GM12801 (cell line): ENCODE data around the gene RPS21.

Source experiments
- TF ChIP-seq, protein P1 (sequence below): IDR thresholded peaks from one replicate; pipeline ENCODE4 v1.5.1; 2011; ENCODE audit warnings: control low read depth; ENCODE audit not compliant: insufficient read length; ENCODE audit errors: extremely low read depth

The RPS21 gene

DNA sequence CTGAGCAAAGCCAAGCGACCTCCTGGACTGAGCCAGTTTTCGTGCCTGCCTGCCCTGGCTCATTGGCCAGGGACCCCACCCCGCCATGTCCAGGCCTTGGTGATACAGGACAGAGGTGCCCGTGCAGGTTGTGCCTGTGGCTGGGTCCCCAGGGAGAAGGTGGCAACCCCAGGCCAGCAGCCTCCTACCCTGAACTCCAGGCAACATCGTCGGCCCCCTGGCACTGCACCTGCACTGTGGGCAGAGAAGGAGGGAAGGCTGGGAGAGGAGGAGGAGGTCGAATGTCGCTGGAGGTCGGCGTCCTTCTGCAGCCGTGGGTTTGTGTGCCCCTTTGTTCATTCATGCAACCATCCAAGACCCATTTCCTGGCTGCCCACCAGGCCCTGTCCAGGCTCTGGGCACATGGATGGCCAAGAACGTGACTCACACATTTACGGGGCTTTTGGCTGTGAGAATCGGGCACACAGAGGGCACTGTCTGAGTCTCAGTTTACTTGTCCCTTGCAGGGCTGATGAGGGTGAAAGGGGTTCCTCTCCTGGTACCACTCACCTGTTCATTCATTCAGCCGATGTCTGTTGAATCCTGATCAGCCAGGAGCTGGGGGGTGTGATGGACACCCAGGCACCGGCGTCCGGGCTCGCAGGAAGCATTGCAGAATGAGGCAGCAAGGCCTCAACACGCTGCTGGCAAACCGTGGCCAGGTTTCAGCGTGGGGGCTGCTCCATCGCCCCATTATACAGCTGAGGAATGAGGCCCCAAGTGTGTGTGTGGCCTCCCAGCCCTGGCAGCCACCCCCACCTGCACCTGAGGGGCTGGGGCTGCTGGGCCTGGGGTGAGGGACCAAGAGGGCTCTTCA, 42.8 kb downstream of the RPS21 start:
- TF ChIP-seq, protein P1, sequence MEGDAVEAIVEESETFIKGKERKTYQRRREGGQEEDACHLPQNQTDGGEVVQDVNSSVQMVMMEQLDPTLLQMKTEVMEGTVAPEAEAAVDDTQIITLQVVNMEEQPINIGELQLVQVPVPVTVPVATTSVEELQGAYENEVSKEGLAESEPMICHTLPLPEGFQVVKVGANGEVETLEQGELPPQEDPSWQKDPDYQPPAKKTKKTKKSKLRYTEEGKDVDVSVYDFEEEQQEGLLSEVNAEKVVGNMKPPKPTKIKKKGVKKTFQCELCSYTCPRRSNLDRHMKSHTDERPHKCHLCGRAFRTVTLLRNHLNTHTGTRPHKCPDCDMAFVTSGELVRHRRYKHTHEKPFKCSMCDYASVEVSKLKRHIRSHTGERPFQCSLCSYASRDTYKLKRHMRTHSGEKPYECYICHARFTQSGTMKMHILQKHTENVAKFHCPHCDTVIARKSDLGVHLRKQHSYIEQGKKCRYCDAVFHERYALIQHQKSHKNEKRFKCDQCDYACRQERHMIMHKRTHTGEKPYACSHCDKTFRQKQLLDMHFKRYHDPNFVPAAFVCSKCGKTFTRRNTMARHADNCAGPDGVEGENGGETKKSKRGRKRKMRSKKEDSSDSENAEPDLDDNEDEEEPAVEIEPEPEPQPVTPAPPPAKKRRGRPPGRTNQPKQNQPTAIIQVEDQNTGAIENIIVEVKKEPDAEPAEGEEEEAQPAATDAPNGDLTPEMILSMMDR, result no peak

DNA sequence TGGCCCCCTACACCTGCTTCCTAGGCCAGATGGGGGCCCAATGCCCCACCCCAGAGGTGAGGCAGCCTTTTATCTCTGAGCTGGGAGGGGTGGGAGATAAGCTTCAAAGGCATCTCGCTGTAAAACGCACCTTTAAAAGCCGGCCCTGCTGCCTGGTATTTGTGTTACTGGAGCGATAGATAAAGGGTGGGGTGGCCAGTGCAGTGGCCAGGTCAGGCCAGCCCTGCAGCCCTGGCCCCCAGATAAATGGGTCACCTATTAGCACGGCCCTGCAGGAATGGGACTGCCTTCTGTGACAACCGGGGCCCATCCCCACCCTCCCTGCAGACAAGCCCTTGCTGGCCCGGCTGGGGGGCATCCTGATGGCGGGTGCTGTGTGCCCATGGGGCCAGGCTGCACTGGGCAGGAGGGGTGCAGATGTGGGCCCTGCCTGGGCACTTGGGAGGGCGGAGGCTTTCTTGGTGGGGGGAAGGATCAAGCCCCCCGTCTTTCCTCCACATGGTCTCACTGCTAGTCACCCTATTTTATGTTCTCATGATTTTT, 43.5 kb downstream of the RPS21 start:
- TF ChIP-seq, protein P1, result no peak

DNA sequence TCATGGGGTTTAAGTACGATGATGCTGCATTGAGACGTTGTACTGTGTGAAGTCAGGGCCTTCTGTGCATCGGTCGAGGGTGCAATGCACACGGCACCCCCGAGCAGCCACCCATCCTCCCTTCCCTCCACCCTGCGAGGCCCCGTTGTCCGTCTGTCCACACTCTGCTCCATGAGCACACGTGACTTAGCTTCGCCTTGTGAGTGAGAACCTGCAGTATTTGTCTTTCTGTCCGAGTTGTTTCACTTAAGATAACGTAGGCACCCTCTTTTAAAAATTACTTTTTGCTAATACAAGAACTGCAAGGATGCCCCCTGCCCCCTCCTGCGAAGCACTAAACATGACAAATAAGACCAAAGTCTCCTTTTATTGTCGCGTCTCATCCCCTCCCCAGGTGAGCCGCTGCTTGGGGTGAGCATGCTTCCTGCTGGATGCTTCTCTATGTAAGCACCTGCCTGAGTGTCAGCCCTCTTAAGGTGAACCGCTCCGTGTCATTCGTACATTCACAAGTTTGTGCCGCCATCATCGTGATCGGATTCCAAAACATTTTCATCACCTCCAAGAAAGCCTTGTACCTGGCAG, 44.1 kb downstream of the RPS21 start:
- TF ChIP-seq, protein P1, result no peak

DNA sequence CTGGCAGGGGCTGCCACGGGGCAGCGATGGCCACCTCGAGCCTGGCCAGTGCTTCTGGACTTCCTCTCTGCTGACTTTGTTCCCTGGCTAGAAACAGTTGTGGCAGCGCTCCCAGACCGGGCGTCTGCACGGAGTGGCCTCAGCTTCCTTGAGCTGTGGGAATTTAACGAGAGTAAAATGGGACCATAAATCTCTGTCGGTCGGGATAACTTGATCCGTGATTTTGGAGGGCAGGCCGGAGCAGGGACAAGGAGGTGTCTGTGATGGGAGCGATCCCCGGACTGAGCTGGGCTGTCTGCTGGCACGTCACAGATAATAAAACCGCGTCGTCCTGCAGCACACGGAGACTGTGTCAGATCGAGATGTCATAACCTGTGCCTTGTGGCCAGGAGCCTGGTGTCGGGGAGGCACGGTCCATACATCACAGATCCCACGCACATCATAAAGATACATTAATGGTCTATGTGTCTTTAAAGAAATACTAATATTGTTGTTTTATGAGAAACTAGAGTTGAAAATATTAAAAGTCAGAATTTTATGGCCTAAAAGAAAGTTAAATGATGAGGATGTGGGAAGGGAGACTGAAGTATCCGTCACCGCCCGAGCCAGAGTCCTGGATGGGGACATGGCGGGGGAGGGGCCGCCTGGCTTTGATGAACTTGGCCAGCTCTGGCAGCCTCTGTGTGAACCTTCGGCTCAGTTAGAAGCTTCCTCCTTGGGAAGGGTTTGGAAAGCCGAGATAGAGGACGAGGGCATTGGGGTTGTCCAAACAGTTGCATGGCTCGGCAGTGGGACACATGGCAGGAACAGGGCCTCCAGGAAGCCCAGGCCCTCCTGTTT, 47.0 kb downstream of the RPS21 start:
- TF ChIP-seq, protein P1, result no peak

DNA sequence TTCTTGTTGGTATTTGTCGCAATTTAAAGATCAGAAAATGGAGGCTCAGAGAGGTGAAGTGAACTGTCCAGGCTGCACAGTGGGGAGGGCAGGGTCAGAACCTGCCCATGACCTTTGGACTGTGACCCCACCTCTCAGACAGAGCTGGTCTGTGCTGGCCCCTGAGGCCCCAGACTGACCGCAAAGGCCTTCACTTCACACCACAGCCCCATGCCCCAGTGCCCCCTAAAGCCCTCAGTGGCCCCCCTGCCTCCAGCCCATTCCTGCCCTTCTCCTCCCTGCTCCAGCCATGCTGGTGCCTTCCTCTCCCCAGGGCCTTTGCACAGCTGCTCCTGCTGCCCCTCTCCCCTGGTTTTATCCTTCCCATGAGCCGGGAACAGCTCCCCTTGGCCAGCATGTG, 49.8 kb downstream of the RPS21 start:
- TF ChIP-seq, protein P1, result no peak

DNA sequence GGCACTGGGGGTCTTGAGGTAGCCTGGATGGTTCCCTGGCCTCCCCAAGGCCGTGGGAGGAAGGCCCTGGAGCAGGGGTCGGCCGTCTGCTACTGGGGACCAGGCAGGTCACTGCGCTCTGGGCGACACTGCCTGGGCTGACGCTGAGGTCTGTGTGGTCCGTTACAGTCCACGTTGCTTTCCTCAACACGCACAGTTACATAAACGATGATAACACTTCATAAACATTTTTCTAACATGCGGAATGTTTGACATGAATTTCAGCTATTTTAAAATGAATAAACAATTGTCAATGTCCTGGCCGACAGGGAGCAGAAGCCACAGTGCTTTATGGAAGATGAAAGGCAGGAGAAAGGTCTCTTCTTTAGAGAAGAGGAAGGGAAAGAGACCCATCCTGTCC, 50.6 kb downstream of the RPS21 start:
- TF ChIP-seq, protein P1, result no peak

DNA sequence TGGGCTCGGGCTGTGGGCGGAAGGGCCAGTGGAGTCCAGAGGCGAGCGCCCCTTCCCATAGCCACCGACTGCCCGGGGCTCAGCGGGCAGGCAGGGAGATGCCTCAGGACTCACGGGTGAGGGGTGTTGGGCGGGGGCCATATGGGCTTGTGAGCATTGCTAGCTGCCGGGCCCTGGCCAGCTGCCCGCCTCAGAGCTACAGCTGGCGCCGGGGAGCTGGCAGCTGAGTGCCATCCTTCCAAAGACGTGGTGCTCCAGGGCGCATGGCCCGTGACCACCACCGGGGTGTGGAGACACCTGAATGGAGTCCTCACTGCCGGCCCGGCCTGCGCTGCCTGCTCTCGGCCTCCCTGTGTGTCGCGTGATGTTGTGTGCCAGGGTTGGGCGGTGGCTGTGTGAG, 51.0 kb downstream of the RPS21 start:
- TF ChIP-seq, protein P1, result no peak
